SHP77 treated with DMSO at 0.1 percent for 48 hours (cell line): ENCODE results near the gene IGSF3.
"Not testable (repeated sequence)": the region's sequence is repeated elsewhere in the genome, so short reads cannot be mapped to it uniquely, and the experiment has no call there.

Experiments used
- DNase-seq: peaks from one replicate; lab custom pipeline; 2025; lab: John Stamatoyannopoulos, UW

The IGSF3 gene

GRCh38 chr1:116573431-116574095 lies 94.0 kb downstream of the IGSF3 start:
- DNase-seq: no peak

DNA sequence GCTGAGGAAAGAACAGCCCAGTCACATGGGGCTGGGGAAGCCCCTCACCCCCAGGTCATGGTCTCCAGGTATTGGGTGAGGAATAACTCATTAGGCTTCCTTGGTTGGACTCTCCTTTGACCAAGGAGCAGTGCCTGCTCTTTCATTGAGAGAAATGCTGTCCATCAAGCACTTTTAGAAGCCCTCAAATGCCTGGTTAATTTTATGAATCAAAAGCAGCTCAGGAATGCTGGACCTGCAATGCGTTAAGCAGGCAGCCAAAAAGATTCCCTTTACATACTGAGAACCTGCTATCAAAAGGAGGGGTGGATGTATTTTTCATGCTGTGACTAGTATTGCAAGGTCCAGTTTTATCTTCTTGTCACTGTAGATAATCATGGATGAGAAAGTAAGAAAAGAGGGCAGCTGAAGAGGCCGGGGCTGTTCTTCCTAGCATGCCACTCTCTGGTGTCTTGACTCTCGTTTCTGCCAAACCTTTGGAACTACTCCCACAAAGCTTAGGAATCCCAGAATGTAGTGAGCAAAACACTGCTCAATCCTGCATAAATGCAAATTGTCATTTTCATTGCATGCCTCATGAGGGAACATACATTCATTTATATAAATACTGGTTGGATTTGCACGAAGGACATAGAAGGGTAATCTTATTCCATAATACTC lies 94.6 kb downstream of the IGSF3 start:
- no peak for DNase-seq

DNA sequence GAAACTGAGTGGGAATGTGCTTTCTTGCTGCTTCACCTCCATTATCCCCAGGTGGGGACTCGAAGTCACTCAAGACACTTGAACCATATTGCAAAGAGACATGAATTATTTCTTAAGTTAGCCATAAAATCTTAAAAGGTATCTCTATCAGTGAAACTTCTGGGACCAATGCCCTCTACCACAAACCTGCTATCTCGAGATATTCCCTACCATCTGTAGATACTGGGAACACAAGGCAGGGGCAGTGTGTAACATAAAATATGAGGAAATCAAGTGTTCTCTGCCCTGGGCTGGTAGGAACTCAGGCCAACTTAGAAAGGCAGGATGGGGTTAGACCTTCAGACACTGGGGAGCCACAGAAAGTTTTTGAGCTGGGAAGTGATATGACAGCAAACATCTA lies 95.4 kb downstream of the IGSF3 start:
- no peak for DNase-seq

GRCh38 chr1:116571215-116571919 lies 96.2 kb downstream of the IGSF3 start:
- DNase-seq: no peak

DNA sequence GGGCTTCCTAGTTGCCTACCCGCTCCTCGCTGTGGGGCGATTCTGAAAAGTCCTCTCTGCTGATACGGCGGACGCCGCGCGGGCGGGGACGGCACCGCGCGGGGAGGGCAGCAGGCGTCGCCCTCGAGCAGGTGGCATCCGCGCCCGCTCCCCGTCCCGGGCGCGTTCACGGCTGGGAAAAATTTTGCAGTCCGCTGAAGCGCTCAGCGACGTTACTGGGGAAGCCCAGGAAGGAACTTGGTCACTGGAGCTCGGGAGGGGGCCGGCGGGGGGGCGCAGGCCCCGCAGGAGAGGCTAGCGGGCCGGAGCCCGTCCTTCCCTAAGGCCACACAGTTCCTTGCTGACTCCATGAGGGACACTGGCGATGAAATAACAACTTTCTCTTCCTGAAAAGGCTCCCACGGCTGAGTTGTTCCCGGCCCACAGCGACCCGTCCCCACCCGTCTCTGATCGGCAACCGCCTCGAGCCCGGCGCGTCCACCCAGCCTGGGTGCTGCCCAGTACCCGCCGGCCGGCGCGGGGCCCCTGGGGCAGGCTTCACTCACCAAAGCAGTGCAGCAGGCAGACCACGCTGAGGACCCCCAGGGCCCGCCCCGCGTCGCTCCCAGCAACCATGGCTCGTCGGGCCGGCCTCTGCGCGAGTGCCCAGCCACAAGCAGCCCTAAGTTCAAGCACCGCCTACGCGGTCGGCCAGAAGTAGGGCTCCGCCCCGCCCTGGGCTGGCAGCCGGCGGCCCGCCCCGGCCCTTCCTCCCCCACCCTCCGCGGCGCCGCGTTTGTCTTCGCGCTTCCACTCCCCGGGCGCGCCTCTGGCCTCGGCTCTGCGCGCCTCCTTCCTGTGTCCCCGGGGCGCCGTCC lies 96.9 kb downstream of the IGSF3 start, which contains the start of gene CD58:
TSS of gene CD58 (minus strand) at position 669 of the 857 bp plus-strand sequence. CDS start at position 615, 54 bp downstream.
- DNase-seq: peak; percentile 44

DNA sequence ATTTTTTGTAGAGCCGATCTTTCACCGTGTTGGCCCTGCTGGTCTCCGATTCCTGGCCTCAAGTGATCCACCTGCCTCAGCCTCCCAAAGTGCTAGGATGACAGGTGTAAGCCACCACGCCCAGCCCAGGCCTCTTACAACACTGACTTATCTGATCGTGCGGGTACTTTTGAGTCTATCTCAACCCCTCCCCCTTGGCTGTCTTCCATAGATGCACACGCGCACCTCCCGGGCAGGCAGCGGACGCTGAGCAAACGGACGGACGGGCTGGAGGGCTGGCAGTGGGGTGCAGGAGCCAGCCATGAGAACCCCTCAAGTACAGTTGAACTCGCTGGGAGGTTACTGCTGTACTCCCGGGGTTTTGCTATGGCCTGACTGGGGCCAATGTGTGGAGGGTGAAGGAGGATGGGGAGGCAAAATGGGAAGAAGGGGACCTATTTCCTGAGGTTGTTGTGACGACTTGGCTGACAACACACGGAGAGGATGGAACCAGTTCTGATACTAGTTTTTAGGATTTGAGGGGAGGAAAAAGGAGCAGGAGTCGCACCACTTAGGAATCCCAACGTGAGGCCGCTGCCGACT lies 97.7 kb downstream of the IGSF3 start:
- DNase-seq: no peak

DNA sequence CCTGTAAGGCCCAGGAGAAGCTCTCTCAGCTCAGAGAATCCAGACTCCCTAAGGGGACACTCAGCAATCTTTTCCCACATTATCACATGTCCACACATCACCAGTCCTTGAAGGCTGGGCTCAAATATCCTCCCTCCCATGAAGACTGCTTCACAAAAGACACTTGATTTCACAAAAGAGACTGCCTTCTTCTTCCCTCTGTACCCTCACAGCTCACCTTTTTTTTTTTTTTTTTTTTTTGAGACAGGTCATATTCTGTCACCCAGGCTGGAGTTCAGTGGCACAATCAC lies 98.2 kb downstream of the IGSF3 start:
- no peak for DNase-seq

DNA sequence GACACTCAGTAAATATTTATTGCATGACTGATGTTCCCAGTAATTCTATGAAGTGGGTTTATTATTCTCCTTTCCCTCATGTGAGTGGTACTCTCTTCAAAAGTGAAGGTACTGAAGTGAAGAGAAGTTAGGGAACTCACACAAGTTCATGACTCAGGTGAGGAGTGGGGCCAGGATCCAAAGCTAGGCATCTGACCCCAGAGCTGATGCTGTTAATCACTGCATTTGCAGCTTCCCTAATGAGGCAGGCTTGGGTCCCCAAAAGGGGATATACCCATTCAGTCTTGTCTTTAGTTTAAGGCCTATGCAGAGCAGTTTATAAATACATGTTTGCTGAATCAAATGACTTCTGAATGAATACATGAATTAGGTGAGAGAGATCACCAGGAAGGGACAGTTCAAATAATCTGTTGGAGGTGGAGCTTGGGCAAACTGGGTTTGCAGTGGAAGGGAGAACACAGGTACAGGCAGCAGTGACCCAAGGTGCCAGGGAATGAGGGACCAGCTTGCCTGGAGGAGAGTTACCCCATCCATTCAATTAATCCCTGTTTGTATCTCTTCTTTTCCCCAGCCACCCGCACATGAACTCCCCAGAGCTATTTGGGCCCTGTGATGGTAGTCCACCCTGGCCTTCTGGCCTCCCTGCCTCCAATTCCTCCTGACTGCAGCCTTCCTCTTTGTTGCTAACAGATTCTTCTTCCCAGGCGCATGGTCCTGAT lies 98.7 kb downstream of the IGSF3 start:
- DNase-seq: no peak

DNA sequence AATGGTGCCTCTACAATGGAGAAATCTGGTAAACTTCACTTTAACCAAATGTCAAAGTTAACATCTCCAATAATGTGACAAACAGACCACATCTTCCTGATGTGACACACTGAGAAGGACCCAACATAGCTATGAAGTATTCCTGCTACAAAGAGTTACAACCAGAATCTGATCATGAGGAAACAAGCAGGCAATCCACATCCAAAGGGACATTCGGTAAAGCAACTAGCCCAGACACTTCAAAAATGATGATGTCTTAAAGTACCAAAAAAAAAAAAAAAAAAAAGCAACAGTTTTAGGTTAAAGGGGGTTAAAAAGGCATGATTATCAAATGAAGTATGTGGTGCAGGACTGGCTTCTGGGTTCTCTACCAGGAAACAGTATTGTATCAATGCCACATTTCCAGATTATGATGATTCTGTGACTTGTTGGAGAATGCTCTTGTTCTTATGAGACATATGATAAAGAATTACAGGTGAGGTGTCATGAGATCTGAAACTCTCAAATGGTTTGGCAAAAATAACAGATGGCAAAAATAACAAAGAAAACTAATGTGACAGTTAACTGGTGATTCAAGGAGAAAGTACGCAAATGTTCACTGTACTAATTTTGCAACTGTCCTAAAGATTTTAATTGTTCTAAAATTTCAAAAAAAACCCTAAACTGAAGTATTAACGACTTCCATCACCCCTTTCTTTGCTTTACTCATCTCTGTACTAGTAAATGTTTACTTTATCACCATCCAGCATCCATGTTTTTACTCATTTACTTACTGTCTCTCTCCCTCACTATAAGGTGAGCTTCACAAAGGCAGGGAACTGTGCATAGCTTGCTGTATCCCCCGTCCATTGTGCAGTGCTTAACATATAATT lies 99.5 kb downstream of the IGSF3 start:
- DNase-seq: no peak

- DNase-seq: no peak
Measured at GRCh38 chr1:116565222-116565621, 102.3 kb downstream of the IGSF3 start.

- DNase-seq: no peak
Measured at GRCh38 chr1:116564426-116564825, 103.1 kb downstream of the IGSF3 start.

GRCh38 chr1:116562465-116562864 lies 105.1 kb downstream of the IGSF3 start:
- DNase-seq: not testable (repeated sequence)

- DNase-seq: no peak
Measured at GRCh38 chr1:116561563-116561962, 106.0 kb downstream of the IGSF3 start.

DNA sequence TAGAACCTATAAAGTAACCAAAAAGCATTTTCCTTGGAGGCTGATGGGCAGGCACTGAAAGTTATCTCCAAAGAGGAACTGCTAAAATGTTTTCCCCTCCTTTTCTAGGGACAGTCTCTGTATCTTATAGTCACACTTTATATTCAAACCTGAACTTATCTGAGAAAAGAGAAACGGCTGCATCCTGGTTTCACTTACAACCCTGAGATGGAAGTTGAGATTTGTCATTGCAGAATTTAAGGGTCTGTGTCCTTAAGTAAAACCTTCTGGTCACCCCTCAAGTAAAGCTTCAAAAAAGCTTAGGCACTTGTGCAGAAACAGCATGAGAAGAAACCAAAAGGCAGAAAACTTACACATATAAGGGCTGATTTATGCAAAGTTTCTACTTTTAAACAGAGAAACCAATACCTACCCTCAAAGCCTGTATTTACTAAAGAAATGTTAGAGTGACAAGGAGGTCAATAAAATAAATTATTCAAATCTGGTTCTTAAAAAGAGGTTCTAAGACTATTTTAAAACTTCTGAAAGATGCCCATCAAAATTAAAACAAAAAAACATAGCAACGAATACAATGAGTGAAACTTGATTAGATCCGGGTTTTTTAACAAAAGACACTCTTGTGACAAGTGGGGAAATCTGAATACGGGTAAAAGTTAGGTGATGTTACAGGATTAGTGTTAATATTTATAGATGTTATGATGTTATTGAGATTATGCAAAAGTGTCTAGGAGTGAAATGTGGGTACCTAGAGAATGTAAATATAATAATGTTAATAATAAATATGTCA lies 106.6 kb downstream of the IGSF3 start:
- DNase-seq: no peak

GRCh38 chr1:116559304-116559761 lies 108.2 kb downstream of the IGSF3 start:
- no peak for DNase-seq

DNA sequence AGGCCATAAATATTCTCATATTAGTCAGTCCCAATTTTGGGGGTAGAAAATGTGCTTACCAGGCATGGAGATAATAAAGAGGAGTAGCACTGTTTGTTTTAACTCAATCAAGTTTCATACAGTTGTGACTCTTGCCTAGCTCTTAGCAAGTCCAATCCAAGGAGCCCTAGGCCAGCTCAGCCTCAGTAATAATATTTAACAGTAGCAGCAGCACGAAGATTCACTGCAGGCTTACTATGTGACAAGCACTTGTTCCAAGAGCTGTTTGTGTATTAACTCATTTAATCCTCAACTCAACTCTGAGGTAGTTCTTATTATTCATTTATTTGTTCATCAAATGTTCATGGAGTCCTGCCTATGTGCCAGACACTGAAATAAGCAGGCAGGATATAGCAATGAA lies 109.0 kb downstream of the IGSF3 start:
- no peak for DNase-seq

DNA sequence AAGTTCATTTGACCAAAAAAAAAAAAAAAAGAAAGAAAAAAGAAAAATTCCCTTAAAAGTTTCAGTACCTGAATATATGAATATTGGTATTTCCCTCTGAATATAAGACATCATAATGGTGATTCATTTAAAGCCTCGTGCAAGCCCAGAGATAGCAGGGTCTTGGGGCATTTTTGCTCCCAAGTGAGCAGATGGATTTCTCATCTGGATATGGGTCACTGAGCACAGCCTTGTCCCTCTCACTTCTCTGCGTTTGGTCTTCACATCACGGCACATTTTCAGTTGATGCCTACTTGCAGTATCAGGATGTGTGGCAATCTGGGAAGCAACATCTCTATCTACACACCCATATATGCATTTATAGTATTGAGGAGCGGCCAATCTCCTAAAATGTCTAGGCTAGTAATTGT lies 109.4 kb downstream of the IGSF3 start:
- no peak for DNase-seq

DNA sequence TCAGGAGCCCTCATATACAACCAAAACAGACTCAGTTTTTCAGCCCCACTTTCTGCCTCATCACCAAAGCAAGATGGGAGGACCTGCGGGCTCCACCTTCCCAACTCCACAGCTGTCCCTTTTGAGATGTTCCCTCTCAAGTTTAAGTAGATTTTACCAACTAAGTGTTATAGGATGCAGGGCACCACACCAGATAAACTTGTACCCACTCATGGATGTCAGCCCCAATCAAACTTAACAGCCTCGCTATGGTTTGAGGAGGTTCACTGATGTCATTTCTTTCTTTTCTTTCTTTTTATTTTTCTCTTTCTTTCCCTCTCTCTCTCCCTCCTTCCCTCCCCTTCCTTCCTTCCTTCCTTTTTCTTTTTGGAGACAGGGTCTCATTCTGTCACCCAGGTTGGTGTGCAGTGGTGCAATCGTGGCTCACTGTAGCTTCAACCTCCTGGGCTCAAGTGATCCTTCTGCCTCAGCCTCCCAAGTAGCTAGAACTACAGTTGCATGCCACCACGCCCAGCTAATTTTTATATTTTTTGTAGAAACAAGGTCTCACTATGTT lies 110.1 kb downstream of the IGSF3 start:
- DNase-seq: no peak
